ENCODE measurements around the gene QPCTL.

The QPCTL gene

GRCh38 chr19:45691516-45692186 lies 815 bp upstream of the QPCTL start, which contains the start of gene SNRPD2:
Gene SNRPD2, minus strand, starts transcription at chr19:45691953. Its CDS starts 65 bp downstream, at chr19:45691888.
- peaks cover 21% of the 10 kb centered on the region for H3K36me3 ChIP-seq (ENCODE audit: control insufficient read depth, insufficient read depth, low read length)
- no peak for DNase-seq (ENCODE audit: extremely low read depth, insufficient read length)
- H3K4me3 ChIP-seq (replicated peaks; ENCODE audit: low read depth, low read length): peak within 1 kb of the TSS; percentile 75
- TF ChIP-seq CTCF (IDR thresholded peaks at IDR 0.05; ENCODE audit: insufficient read depth, low read length, poor library complexity, severe bottlenecking): no peak
- no peaks in the 10 kb centered on the region for H3K27me3 ChIP-seq (replicated peaks; ENCODE audit: control insufficient read depth, insufficient read depth, low read length)

- Histone ChIP-seq H3K4me3 (replicated peaks; ENCODE audit: low read depth, low read length) (peak overlapping the region; percentile 75), H3K27me3 (replicated peaks; ENCODE audit: control insufficient read depth, insufficient read depth, low read length) (no peaks in the 10 kb centered on the region), H3K36me3 (ENCODE audit: control insufficient read depth, insufficient read depth, low read length) (peaks cover 14% of the 10 kb centered on the region)
- peak; percentile 66 for DNase-seq (ENCODE audit: extremely low read depth, insufficient read length)
- TF ChIP-seq CTCF (IDR thresholded peaks at IDR 0.05; ENCODE audit: insufficient read depth, low read length, poor library complexity, severe bottlenecking): peak; percentile 99
These were observed 781 bp downstream of the QPCTL start for GRCh38 chr19:45693106-45693788.

- H3K27me3 ChIP-seq (replicated peaks; ENCODE audit: control insufficient read depth, insufficient read depth, low read length): no peaks in the 10 kb centered on the region
- TF ChIP-seq CTCF (IDR thresholded peaks at IDR 0.05; ENCODE audit: insufficient read depth, low read length, poor library complexity, severe bottlenecking): no peak
- H3K4me3 ChIP-seq (replicated peaks; ENCODE audit: low read depth, low read length): no peak overlapping the region
- peaks cover 23% of the 10 kb centered on the region for H3K36me3 ChIP-seq (ENCODE audit: control insufficient read depth, insufficient read depth, low read length)
- DNase-seq (ENCODE audit: extremely low read depth, insufficient read length): no peak
These were observed 9.2 kb downstream of the QPCTL start for GRCh38 chr19:45701676-45702075.

- no peak for TF ChIP-seq CTCF (IDR thresholded peaks at IDR 0.05; ENCODE audit: insufficient read depth, low read length, poor library complexity, severe bottlenecking)
- no peak overlapping the region for H3K4me3 ChIP-seq (replicated peaks; ENCODE audit: low read depth, low read length)
- no peaks in the 10 kb centered on the region for H3K27me3 ChIP-seq (replicated peaks; ENCODE audit: control insufficient read depth, insufficient read depth, low read length)
- no peak for DNase-seq (ENCODE audit: extremely low read depth, insufficient read length)
- H3K36me3 ChIP-seq (ENCODE audit: control insufficient read depth, insufficient read depth, low read length): peaks cover 22% of the 10 kb centered on the region
These were observed 12.6 kb downstream of the QPCTL start for GRCh38 chr19:45705115-45705514.

GRCh38 chr19:45705710-45706415 lies 13.4 kb downstream of the QPCTL start:
- no peaks in the 10 kb centered on the region for H3K27me3 ChIP-seq (replicated peaks; ENCODE audit: control insufficient read depth, insufficient read depth, low read length)
- no peak overlapping the region for H3K4me3 ChIP-seq (replicated peaks; ENCODE audit: low read depth, low read length)
- no peak for DNase-seq (ENCODE audit: extremely low read depth, insufficient read length)
- H3K36me3 ChIP-seq (ENCODE audit: control insufficient read depth, insufficient read depth, low read length): peaks cover 25% of the 10 kb centered on the region
- no peak for TF ChIP-seq CTCF (IDR thresholded peaks at IDR 0.05; ENCODE audit: insufficient read depth, low read length, poor library complexity, severe bottlenecking)

Measured in GM06990 (cell line).